A673 (cell line): Measurements from ENCODE around the gene EXOC4.

Source experiments
- CTCF ChIP-seq: fragments of 300-800, 200-600 bp; sonication (generic); conservative IDR thresholded peaks from 2 replicates; pipeline ENCODE4 v1.5.1; 2017; ENCODE audit warnings: low read depth, mild to moderate bottlenecking, antibody characterized with exemption, low read length, moderate library complexity, mixed read lengths
- EZH2 ChIP-seq: fragments of 200-600 bp; sonication (generic); IDR thresholded peaks from 2 replicates; pipeline ENCODE4 v1.6.1; 2017; ENCODE audit warnings: borderline replicate concordance, low read depth, mild to moderate bottlenecking, mixed read lengths, antibody characterized with exemption, low read length; ENCODE audit not compliant: poor library complexity, severe bottlenecking

- TF ChIP-seq CTCF (no peak), EZH2 (no peak)
These were observed 258.4 kb downstream of the EXOC4 start for GRCh38 chr7:133511252-133511651.
